Activated naive CD8-positive, alpha-beta T cell (primary cell): Measurements from ENCODE around the gene MTG1.

Experiments used
- H3K27ac Mint-ChIP-seq: one replicate; pipeline ENCODE4 v1.8.0; 2021; ENCODE audit warnings: mixed read lengths
- H3K27me3 Mint-ChIP-seq: one replicate; pipeline ENCODE4 v1.8.0; 2021; ENCODE audit warnings: mixed read lengths
- H3K36me3 Mint-ChIP-seq: one replicate; pipeline ENCODE4 v1.8.0; 2021; ENCODE audit warnings: mixed read lengths
- H3K4me1 Mint-ChIP-seq: one replicate; pipeline ENCODE4 v1.8.0; 2021; ENCODE audit warnings: low read depth, mixed read lengths
- H3K4me3 Mint-ChIP-seq: one replicate; pipeline ENCODE4 v1.8.0; 2021; ENCODE audit warnings: mild to moderate bottlenecking, mixed read lengths
- H3K9me3 Mint-ChIP-seq: one replicate; pipeline ENCODE4 v1.8.0; 2021; ENCODE audit warnings: low read depth, mixed read lengths

Gene MTG1

DNA sequence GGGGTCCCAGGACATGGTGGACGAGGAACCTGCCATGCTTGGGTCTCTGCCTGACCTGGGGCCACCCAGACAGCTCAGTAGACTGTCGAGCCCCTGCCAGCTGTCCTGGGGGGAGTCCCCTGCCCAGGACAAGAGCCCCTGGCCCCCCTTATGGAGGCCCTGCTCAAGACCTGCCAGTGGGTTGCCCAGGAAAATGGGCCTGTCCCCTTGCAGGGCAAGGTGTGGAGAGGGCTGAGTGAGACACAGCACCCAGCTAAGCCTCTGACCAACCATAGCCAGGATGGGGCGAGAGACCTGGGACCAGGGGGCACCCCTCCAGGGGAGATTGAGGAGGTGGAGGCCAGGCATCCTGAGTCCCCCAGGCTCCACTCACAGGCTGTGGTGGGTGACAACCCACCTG is 38.0 kb upstream of the MTG1 start:
- Mint-ChIP-seq H3K4me1 (peaks cover 3% of the 10 kb centered on the region), H3K27ac (no peak overlapping the region)

DNA sequence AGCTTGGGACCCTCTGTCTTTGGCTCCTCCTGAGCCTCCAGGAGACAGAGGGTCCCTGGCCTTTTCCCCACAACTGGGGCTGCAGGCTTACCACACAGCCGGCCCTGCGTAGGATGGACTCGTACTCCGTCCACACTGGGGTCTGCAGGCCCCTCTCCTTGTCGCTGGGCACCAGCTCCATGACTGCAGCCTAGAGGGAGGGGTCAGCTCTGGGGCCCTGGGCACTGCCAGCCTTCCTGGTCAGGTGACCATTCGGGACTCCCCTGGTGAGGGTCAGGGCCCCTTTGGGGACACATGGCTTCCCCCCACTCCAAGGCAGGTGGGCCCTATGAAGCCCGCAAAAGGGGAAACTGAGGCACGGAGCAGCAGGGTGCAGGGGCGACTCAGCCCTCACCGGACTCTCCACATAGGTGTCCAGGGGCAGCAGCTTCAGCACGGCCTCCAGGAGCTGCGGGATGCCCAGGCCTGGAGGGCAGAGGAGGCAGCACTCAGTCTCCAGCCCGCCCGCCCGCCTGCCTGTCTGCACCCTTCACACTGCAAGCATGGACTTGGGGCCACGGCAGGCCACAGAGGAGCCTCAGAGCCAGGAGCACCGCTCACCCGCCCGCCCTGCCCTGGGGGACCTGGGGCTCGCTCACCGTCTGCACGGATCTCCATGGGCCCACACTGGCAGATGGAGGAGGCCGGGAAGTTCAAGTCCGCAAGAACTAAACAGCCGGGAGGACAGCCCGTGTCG is 37.2 kb upstream of the MTG1 start:
- peak overlapping the region; percentile 75 for H3K4me3 Mint-ChIP-seq
- H3K27me3 Mint-ChIP-seq: no peaks in the 10 kb centered on the region
- no peaks in the 10 kb centered on the region for H3K9me3 Mint-ChIP-seq
- H3K4me1 Mint-ChIP-seq: peaks cover 6% of the 10 kb centered on the region
- H3K36me3 Mint-ChIP-seq: no peaks in the 10 kb centered on the region
- H3K27ac Mint-ChIP-seq: no peak overlapping the region

More for the DNA sequence above, 38.0 kb upstream of the MTG1 start:
- H3K9me3 Mint-ChIP-seq: no peaks in the 10 kb centered on the region
- no peaks in the 10 kb centered on the region for H3K27me3 Mint-ChIP-seq
- peak overlapping the region; percentile 74 for H3K4me3 Mint-ChIP-seq
- no peaks in the 10 kb centered on the region for H3K36me3 Mint-ChIP-seq

DNA sequence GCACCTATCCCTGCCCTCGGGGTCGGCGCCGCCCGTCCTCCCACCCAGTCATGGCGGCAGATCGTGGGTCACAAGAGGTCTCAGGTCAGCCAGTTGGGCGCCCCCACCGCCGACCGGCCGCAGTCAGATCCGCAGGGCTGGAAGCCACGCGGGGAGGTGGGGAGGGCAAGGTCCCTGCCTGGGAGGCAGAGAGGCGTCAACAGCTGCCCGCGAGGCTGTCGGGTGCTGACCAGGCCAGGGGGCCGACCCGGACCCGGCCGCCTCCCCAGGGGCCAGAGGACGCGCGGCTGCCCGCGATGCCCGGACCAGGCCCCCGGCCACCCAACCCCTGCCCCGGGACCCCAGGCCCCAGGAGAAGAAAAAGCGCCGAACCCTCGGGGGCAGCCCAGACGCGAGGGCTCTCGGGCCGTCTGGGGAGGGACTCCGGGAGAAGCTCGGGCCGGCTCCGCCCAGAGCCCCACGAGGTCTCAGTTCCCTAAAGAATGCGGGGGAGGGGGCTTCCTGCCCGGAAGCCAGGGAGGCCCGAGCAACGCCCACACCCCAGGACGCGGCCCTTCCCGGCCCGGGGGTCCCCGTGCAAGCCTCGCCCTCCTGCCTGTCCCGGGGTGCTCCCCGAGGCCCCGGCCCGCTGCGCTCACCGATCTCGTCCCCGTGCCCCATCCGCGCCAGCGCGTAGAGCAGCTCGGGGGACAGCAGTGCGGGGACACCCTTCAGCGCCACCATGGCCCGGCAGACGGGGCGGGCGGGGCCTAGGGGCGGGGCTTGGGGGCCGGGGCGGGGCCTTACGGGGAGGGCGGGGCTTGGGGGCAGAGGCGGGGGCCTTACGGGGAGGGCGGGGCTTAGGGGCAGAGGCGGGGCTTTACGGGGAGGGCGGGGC is 36.4 kb upstream of the MTG1 start, which contains the start of gene FUOM:
TSS of gene FUOM (minus strand) at position 735 of the 877 bp plus-strand sequence. CDS start at position 723, 12 bp downstream.
- H3K27ac Mint-ChIP-seq: no peak within 1 kb of the TSS
- H3K4me1 Mint-ChIP-seq: peaks cover 9% of the 10 kb centered on the region
- H3K4me3 Mint-ChIP-seq: peak within 1 kb of the TSS; percentile 75
- H3K36me3 Mint-ChIP-seq: no peaks in the 10 kb centered on the region
- no peaks in the 10 kb centered on the region for H3K27me3 Mint-ChIP-seq
- no peaks in the 10 kb centered on the region for H3K9me3 Mint-ChIP-seq

DNA sequence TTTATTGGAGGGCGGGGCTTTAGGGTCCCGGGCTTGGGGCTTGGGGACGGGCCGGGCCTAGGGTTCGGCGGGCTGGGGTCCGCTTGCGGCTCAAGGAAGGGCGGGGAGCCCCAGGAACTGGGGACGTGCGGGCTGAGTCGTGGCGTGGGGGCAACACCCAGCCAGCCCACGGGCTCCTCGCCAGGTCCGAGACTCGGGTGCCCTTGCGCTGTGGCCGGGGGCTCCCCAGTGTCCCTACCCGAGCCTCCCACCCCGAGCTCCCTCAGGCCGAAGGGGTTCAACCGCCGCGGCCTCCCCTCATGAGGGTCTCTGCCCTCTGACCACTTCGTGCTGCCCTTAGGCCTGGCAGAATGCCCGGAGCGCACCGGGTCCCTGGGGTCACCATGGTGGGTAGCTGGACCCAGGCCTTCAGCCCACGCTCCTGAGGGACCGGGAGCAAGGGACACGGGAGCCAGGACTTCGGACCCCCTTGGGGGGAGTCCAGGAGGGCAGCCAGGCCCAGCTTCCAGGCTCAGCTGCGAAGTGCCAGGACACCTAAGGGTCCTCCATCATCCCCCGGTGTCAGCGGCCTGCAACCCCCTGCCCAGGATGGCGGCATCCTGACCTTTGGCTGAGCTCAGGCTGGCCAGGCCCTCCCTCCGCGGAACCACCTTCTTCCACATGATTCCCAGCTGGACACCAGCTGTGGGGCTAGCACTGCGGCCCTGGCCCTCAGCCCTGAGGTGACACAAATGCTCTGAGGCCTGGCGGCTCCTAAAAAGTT is 35.6 kb upstream of the MTG1 start:
- H3K36me3 Mint-ChIP-seq: no peaks in the 10 kb centered on the region
- peaks cover 9% of the 10 kb centered on the region for H3K4me1 Mint-ChIP-seq
- no peak overlapping the region for H3K4me3 Mint-ChIP-seq
- no peaks in the 10 kb centered on the region for H3K27me3 Mint-ChIP-seq
- H3K9me3 Mint-ChIP-seq: no peaks in the 10 kb centered on the region
- H3K27ac Mint-ChIP-seq: no peak overlapping the region

DNA sequence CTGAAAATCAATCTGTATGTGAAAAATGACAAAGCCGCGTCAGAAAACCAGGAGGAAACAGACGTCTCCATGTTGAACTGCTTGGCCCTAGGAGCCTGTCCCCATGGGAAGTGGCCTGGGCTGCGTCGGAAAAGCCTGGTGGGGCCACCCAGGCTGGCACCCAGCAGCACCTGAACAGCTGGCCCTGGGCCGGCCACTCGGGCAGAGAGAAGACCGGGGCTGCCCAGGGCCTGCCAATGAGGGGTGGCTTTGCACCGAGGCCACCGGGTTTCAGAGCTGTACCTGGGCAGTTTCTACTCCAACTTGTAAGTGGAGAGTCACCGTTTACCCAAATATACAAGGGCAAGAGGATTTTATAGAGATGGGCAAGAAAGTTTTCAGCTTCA is 35.0 kb upstream of the MTG1 start:
- Mint-ChIP-seq H3K4me3 (no peak overlapping the region), H3K36me3 (no peaks in the 10 kb centered on the region)

DNA sequence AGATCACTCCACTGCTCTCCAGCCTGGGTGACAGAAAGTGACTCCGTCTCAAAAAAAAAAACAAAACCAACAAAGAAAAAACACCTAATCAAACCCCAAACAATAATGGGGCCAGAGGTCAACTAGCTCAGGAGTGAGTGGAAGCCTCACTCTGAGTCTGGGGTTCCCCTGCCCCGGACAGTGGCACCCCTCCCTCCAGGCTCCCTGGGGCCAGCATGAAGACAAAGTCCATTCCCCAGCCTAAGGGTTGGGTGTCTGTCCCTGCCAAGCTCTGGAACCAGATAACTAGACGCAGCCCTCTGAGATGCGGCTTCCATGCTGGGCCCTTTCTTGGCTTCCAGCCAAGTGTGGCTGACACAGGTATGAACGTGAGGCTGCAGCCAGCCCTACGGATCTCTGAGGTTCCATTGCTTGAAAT is 34.4 kb upstream of the MTG1 start:
- no peak overlapping the region for H3K4me3 Mint-ChIP-seq
- H3K36me3 Mint-ChIP-seq: no peaks in the 10 kb centered on the region

More for the DNA sequence above, 35.0 kb upstream of the MTG1 start:
- Mint-ChIP-seq H3K27ac (no peak overlapping the region), H3K9me3 (no peaks in the 10 kb centered on the region), H3K4me1 (peaks cover 9% of the 10 kb centered on the region), H3K27me3 (no peaks in the 10 kb centered on the region)

DNA sequence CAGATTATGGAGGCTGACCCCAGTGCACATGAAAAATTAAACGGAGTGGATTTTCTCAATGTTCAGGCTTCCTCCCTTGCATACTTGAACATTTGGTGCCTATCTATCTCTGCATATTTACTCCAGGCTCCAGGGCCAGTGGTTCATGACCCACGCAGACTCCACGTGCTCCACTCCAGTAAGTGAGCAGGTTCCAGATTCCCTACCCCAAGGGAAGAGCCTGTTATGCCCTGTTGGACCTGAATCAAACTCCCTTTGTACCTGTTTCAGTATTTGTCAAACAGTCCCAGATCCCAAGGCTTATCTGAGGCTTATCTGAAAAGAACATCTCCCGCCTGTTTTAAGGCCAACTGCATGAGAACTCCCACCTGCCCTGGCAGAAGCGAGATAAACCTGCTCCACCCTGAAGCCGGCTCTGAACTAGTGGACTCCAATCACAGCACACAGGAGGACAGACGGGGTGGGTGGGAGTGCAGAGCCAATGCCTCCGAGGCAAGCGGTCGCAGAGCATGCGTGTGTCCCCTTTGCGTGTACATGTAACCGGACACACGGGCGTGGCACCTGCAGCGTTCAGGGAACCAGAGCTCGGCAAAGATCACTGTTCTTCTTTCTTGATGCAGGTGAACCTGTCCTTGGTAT is 33.9 kb upstream of the MTG1 start:
- no peaks in the 10 kb centered on the region for H3K9me3 Mint-ChIP-seq

More for the DNA sequence above, 34.4 kb upstream of the MTG1 start:
- Mint-ChIP-seq H3K9me3 (no peaks in the 10 kb centered on the region), H3K4me1 (peaks cover 9% of the 10 kb centered on the region), H3K27me3 (no peaks in the 10 kb centered on the region), H3K27ac (no peak overlapping the region)

DNA sequence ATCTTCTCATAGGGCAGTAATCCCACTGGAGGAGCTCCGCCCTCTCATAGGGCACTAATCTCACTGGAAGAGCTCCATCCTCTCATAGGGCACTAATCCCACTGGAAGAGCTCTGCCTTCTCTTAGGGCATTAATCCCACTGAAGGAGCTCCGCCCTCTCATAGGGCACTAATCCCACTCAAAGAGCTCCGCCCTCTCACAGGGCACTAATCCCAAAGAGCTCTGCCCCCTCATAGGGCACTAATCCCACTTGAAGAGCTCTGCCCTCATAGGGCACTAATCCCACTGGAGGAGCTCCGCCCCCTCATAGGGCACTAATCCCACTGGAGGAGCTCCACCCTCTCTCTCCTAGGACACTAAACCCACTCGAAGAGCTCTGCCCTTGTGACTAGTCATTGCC is 32.7 kb upstream of the MTG1 start:
- Mint-ChIP-seq H3K4me1 (peaks cover 6% of the 10 kb centered on the region), H3K9me3 (no peaks in the 10 kb centered on the region), H3K36me3 (no peaks in the 10 kb centered on the region), H3K27me3 (no peaks in the 10 kb centered on the region), H3K27ac (no peak overlapping the region), H3K4me3 (no peak overlapping the region)

More for the DNA sequence above, 33.9 kb upstream of the MTG1 start:
- no peak overlapping the region for H3K4me3 Mint-ChIP-seq
- no peaks in the 10 kb centered on the region for H3K27me3 Mint-ChIP-seq
- no peaks in the 10 kb centered on the region for H3K36me3 Mint-ChIP-seq
- H3K4me1 Mint-ChIP-seq: peaks cover 9% of the 10 kb centered on the region
- H3K27ac Mint-ChIP-seq: no peak overlapping the region

DNA sequence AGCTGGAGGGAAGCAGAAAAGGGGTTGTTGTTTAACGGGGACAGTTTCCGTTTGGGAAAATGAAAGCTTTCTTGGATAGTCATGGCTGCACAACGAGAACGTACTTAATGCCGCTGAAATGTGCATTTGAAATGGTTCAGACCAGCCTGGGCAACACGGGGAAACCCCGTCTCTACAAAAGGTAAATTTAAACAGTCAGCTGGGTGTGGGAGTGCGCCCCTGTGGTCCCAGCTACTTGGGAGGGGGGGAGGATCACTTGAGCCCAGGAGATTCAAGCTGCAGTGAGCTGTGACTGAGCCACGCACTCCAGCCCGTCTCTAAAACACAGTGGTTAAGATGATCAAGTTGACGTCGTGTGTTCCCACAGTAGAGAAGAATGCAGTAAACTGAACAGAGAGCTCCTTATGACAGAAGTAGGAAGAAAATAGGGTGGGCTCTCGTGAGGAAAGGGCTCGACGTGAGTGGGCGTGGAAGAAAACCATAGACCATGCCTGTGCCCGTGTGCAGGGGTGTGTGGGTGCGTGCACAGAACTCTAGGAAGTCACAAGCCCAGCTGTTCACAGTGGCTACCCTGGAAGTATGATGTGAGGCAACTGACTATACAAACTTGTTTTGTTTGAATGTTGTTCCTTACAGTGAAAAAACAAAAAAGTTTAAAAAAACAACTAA is 32.0 kb upstream of the MTG1 start:
- H3K4me3 Mint-ChIP-seq: no peak overlapping the region
- no peaks in the 10 kb centered on the region for H3K36me3 Mint-ChIP-seq
- H3K4me1 Mint-ChIP-seq: peaks cover 6% of the 10 kb centered on the region
- H3K27me3 Mint-ChIP-seq: no peaks in the 10 kb centered on the region
- H3K27ac Mint-ChIP-seq: peak overlapping the region; percentile 4
- no peaks in the 10 kb centered on the region for H3K9me3 Mint-ChIP-seq

DNA sequence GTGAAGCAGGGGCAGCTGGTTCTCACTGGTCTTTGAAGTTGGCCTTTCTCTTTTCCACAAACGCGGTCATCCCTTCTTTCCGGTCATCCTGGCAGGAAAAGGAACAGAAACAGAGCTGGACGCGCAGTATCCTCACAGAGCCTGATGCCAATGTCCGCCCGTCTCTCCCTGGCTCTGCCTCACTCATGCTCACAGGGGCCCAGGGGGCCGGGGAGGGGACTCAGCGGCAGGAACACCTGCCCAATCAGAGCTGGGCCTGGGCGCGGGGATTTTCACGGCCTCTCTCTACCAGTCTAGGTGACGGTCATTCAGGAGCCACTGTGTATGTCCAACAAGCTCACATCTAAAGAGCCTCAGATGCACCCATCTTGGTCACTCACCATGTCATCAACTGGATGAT is 31.1 kb upstream of the MTG1 start:
- Mint-ChIP-seq H3K27ac (no peak overlapping the region), H3K36me3 (no peaks in the 10 kb centered on the region), H3K9me3 (no peaks in the 10 kb centered on the region), H3K4me1 (peaks cover 6% of the 10 kb centered on the region), H3K4me3 (no peak overlapping the region), H3K27me3 (no peaks in the 10 kb centered on the region)

DNA sequence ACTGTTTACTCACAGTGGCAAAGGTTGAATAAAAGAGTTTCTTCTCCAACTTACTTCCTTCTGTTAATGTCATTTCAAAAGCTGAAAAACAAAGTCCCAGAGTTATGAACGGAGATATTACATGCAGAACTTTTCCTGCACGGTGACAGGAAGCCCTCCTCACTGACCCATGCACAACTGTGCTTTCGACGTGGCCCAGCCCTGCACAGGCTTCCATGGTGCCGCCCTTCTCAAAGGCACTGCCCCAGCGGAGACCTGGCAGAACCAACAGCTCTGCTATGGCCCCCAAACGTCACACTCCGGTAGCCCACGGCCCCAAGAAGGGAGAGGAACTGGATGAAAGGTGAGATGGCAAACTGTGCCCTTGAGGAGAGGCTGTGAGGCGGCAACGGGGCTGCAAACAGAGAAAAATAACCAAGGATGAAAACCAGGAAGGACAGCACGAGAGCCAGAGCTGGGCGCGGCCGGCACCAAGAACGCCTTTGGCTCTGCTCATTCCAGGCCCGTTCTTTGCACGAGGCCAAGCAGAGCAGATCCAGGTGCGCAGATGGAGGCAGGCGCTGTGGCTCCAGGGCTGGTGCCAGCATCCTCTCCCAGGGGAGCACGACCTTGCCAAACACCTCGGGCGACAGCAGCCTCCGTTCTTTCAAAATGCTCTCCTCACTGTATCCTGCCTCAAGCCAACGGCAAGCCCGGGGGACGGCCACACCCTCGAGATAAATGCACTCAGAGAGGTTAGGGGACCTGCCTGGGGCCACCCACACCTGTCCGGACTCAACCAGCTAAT is 29.1 kb upstream of the MTG1 start:
- no peak overlapping the region for H3K27ac Mint-ChIP-seq

DNA sequence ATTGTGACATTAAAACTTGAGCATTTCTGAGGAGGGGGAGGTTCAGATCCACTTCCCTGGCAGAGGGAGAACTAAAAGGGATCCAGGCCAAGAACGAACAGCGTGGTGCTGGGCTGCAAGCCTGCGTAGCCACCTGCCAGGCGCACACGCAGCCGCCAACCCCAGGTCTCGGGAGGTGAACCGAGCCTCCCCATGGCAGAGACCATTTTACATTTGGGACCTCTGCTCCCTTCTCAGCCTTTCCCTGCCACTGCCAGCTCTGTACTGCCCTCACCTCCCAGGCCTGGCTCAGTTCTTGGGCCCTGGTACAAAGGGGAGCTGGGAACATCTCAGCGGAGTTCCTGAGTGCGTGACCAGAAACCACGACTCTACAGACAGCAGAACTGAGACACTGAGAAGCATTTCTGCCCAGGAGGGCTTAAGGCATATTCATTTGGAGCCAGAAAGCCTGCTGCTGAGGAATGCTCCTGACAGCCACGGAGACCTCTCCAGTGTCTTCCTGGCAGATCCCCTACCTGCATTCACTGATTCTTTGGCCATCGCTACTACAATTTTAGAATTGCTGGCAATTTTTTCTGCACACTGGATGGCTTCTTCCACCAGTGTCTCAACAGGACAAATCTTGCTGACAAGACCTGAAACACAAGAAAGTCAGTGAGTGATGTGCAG is 28.4 kb upstream of the MTG1 start:
- Mint-ChIP-seq H3K36me3 (peaks cover 3% of the 10 kb centered on the region), H3K27ac (no peak overlapping the region), H3K4me1 (peaks cover 9% of the 10 kb centered on the region), H3K4me3 (no peak overlapping the region), H3K9me3 (no peaks in the 10 kb centered on the region), H3K27me3 (no peaks in the 10 kb centered on the region)

More for the DNA sequence above, 29.1 kb upstream of the MTG1 start:
- H3K36me3 Mint-ChIP-seq: peaks cover 3% of the 10 kb centered on the region
- H3K27me3 Mint-ChIP-seq: no peaks in the 10 kb centered on the region
- peaks cover 9% of the 10 kb centered on the region for H3K4me1 Mint-ChIP-seq
- no peaks in the 10 kb centered on the region for H3K9me3 Mint-ChIP-seq
- no peak overlapping the region for H3K4me3 Mint-ChIP-seq

DNA sequence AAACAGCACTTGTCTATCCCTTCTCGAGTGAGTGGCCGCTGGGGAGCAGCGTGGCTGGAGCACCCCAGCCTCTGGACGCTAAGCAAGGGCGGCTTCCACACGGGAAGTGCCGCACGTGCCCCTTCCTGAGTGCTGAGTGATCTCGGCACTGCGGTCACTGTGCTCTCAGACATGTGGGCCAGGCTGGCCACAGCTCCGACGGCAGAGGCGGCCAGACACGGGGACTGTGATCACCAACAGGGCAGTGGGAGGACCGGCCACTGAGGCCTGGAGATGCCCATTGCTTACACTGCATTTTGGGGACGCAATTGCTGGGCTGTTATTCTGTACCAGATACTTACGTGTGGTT is 27.9 kb upstream of the MTG1 start:
- H3K27ac Mint-ChIP-seq: no peak overlapping the region
- H3K36me3 Mint-ChIP-seq: peaks cover 3% of the 10 kb centered on the region
- peaks cover 9% of the 10 kb centered on the region for H3K4me1 Mint-ChIP-seq
- no peaks in the 10 kb centered on the region for H3K27me3 Mint-ChIP-seq
- H3K9me3 Mint-ChIP-seq: no peaks in the 10 kb centered on the region
- no peak overlapping the region for H3K4me3 Mint-ChIP-seq
